NT2/D1 (cell line): Measurements from ENCODE around the gene ADAMTS20.

Experiments used
- YY1 ChIP-seq: IDR thresholded peaks from 2 replicates; pipeline ENCODE4 v1.6.1; 2011; ENCODE audit not compliant: insufficient read length, insufficient read depth
- ZNF274 ChIP-seq: IDR thresholded peaks from 2 replicates; pipeline ENCODE4 v1.6.1; 2011; ENCODE audit warnings: mild to moderate bottlenecking, low read depth, low read length

DNA sequence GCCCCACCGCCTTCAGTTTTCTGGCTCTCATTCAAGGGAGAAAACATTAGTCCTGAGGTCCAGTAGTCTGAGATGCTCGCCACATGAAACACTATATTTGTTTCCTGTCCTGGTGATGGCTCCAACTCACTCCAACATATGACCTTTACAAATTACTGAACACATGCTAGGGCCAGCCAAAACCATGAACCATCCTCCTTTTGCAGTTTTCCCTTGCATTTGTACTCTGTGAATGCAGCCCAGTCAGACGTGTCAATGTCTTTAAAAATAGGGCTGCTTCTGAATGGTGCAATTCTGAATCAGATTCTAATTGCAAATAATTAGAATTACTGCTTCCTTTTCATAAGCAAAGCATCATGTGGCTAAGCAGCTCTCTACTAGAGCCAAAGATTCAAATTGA, 36.0 kb downstream of the ADAMTS20 start:
- TF ChIP-seq YY1 (no peak), ZNF274 (no peak)
